GM06990 (cell line): ENCODE results near the gene PLPP3.

Experiments
- DNase-seq: peaks from one replicate; pipeline ENCODE4 v3.0.0-alpha.2; 2011; ENCODE audit not compliant: insufficient read length; ENCODE audit errors: extremely low read depth
- H3K27me3 ChIP-seq: replicated peaks from 2 replicates; pipeline ENCODE4 v1.6.0; 2011; ENCODE audit warnings: low read length; ENCODE audit not compliant: control insufficient read depth, insufficient read depth
- H3K36me3 ChIP-seq: 2 replicates; pipeline ENCODE4 v1.5.1; 2011; ENCODE audit warnings: low read length; ENCODE audit not compliant: control insufficient read depth, insufficient read depth
- H3K4me3 ChIP-seq: replicated peaks from 2 replicates; pipeline ENCODE4 v1.5.1; 2011; ENCODE audit warnings: low read depth, mild to moderate bottlenecking, control low read depth, low read length
- CTCF ChIP-seq: IDR thresholded peaks from 2 replicates; pipeline ENCODE4 v1.5.1; 2011; ENCODE audit warnings: low read length, control low read depth, mild to moderate bottlenecking, inconsistent platforms; ENCODE audit not compliant: insufficient read depth, poor library complexity, severe bottlenecking

Gene PLPP3

GRCh38 chr1:56491441-56491840 lies 87.9 kb downstream of the PLPP3 start:
- no peaks in the 10 kb centered on the region; the same call in 1 of the 2 replicates for H3K27me3 ChIP-seq
- DNase-seq: no peak
- TF ChIP-seq CTCF: no peak
- no peak overlapping the region for H3K4me3 ChIP-seq
- H3K36me3 ChIP-seq: no peaks in the 10 kb centered on the region

DNA sequence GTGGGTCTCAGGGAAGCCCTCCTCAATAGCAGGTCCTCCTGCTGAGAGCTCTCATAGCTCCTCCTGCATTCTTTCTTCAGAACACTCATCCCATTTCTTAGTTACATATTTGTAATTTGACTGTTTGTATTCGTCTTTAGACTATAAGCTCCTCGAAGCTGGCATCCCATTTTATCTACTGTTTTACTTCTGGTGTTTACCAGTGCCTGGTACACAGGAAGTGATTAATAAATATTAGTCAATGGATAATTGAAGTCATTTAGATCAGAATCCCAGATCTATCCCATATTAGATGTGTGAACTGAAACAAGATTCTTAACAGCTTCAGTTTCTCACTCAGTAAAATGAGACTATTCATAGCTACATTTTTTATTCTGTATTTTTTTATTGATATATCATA lies 88.7 kb downstream of the PLPP3 start:
- DNase-seq: no peak
- no peak for TF ChIP-seq CTCF
- no peak overlapping the region for H3K4me3 ChIP-seq
- H3K27me3 ChIP-seq: no peaks in the 10 kb centered on the region; the same call in 1 of the 2 replicates
- no peaks in the 10 kb centered on the region for H3K36me3 ChIP-seq

DNA sequence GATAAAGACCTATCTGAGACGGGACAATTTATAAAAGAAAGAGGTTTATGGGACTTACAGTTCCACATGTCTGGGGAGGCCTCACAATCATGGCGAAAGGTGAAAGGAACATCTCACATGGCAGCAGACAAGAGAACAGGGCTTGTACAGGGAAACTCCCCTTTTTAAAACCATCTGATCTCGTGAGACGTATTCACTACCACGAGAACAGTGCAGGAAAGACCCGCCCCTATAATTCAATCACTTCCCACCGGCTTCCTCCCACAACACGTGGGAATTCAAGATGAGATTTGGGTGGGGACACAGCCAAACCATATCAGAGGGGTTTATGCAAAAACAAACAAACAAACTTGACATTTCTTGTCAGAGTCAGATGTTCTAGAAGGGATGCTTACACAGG lies 89.7 kb downstream of the PLPP3 start:
- H3K4me3 ChIP-seq: no peak overlapping the region
- no peaks in the 10 kb centered on the region; the same call in 1 of the 2 replicates for H3K27me3 ChIP-seq
- DNase-seq: no peak
- no peak for TF ChIP-seq CTCF
- no peaks in the 10 kb centered on the region for H3K36me3 ChIP-seq

GRCh38 chr1:56484695-56485094 lies 94.7 kb downstream of the PLPP3 start:
- no peak for TF ChIP-seq CTCF
- Histone ChIP-seq H3K36me3 (no peaks in the 10 kb centered on the region), H3K4me3 (no peak overlapping the region), H3K27me3 (no peaks in the 10 kb centered on the region; the same call in 1 of the 2 replicates)
- DNase-seq: no peak

GRCh38 chr1:56483104-56483503 lies 96.3 kb downstream of the PLPP3 start:
- no peak for DNase-seq
- no peaks in the 10 kb centered on the region for H3K36me3 ChIP-seq
- no peaks in the 10 kb centered on the region; the same call in 1 of the 2 replicates for H3K27me3 ChIP-seq
- no peak for TF ChIP-seq CTCF
- no peak overlapping the region for H3K4me3 ChIP-seq

- no peak for DNase-seq
- H3K4me3 ChIP-seq: no peak overlapping the region
Observed at GRCh38 chr1:56482486-56482885, 96.9 kb downstream of the PLPP3 start.

More at GRCh38 chr1:56482486-56482885, 96.9 kb downstream of the PLPP3 start:
- Histone ChIP-seq H3K27me3 (no peaks in the 10 kb centered on the region; the same call in 1 of the 2 replicates), H3K36me3 (no peaks in the 10 kb centered on the region)
- TF ChIP-seq CTCF: no peak
